Uterus (tissue), 2 donors: Measurements from ENCODE around the gene COL6A3.

Experiments
- POLR2A ChIP-seq, 2 donors: fragments of 450-650 bp; IDR thresholded peaks; one replicate each; pipeline ENCODE4 v1.6.1; 2016; ENCODE audit warnings: antibody characterized with exemption in 2 of 2, mild to moderate bottlenecking in 1 of 2, moderate library complexity in 1 of 2
- TF ChIP-seq, protein P1 (sequence below), 4 experiments: fragments of 200-600 bp in 2 of 4; fragments of 450-650 bp in 2 of 4; sonication (generic) in 2 of 4; IDR thresholded peaks; one replicate each; pipeline ENCODE4 v1.5.1; 2016 to 2019; ENCODE audit warnings: antibody characterized with exemption in 4 of 4, mild to moderate bottlenecking in 2 of 4, moderate library complexity in 1 of 4

DNA sequence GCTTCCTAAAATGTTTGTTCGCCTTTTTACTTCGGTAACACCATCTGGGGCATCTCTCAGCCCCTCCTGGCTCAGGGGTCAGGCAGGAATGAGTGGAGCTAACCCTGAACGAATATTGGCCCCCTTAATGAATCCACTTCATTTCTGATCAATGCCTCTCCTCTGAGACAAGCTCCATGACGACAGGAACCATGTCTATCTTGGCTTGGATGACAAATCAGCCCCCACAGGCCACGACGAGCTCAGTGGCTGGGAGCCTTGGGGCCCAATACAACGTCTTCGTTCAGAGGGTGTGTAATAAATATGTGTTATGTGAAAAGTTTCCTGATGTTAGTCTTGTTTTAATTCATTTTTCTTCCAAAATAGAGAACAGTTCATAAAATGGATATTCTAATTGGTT, 133.0 kb downstream of the COL6A3 start:
- TF ChIP-seq, protein P1, sequence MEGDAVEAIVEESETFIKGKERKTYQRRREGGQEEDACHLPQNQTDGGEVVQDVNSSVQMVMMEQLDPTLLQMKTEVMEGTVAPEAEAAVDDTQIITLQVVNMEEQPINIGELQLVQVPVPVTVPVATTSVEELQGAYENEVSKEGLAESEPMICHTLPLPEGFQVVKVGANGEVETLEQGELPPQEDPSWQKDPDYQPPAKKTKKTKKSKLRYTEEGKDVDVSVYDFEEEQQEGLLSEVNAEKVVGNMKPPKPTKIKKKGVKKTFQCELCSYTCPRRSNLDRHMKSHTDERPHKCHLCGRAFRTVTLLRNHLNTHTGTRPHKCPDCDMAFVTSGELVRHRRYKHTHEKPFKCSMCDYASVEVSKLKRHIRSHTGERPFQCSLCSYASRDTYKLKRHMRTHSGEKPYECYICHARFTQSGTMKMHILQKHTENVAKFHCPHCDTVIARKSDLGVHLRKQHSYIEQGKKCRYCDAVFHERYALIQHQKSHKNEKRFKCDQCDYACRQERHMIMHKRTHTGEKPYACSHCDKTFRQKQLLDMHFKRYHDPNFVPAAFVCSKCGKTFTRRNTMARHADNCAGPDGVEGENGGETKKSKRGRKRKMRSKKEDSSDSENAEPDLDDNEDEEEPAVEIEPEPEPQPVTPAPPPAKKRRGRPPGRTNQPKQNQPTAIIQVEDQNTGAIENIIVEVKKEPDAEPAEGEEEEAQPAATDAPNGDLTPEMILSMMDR (IDR thresholded peaks at IDR 0.05), result no peak
- TF ChIP-seq POLR2A (IDR thresholded peaks at IDR 0.05), result no peak
